Measurements from ENCODE around the gene TMPRSS3.

TMPRSS3 gene

DNA sequence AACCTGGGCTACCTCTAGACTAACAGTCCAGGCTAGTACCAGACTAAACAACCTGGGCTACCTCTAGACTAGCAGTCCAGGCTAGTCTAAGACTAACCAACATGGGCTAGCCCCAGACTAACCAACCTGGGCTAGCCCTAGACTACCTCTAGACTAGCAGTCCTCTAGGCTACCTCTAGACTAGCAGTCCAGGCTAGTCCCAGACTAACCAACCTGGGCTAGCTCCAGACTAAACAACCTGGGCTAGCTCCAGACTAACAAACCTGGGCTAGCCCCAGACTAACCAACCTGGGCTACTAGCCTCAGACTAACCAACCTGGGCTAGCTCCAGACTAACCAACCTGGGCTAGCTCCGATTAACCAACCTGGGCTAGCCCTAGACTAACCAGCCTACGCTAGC is 47.1 kb downstream of the TMPRSS3 start:
- DNase-seq = no peak

DNA sequence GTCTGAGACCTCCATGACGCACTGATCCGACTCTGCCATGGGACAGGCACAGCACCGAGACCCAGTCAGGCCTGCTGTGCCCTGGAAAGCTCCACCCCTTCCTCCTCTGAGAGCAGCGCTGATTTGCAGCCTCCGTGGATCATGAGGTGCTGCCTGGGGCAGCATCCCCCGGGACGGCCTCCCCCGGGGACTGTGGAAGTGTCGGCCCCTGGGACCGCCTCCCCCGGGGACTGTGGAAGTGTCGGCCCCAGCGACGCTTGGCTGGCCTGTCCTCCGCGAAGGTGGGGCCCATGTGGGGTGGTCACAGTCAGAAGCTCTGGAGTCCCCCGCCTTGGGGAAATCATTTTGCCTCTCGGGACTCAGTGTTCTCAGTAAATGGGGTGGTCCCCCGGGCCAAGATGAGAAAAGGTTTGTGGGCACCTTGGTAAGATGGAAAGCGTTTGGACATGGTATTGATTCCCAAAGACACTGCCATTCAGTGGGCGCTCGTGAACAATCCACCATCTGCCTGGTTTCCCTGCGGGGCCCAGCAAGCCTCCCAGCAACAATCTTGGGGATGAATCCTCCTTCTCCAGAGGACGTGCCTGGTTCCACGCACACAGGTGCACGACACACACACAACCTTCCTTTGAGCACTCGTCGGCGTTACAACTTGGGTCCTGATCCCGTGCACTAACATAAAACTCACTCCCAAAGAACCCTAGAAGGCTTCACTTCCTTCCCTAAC is 48.1 kb downstream of the TMPRSS3 start:
- no peak for DNase-seq

DNA sequence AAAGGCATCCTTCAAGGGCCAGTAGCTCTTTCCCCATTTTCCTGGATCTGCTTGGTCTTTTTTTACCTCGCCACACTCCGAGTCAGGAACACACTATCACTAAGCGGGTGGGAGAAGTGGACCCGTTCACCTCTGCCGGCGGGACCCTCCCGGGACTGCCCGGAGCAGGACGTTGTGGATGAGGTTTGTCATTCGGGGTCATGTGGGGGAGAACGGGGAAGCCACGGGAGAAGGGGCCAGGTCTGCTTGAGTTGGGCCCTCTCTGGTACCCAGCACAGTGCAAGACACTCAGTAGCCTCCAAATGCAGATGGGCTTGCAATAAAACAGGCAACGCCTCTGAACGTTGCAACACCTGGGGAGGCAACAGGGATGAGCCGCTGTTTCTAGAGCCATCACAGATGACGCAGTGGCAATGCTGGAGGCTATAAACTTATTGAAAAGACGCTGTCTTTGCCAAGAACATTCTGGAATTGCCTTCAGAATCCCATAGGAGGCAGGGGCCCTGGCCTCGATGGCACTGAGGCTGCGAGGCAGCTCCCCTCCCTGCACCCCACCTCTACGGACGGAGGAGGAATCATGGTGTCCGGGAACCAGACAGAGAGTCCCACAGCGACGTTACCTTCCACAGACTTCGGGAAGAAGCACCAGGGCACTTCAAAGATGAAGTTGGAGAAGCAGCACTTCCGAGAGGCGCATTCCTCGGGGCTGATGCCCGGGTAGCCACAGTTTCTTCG is 48.8 kb downstream of the TMPRSS3 start:
- DNase-seq = no peak

DNA sequence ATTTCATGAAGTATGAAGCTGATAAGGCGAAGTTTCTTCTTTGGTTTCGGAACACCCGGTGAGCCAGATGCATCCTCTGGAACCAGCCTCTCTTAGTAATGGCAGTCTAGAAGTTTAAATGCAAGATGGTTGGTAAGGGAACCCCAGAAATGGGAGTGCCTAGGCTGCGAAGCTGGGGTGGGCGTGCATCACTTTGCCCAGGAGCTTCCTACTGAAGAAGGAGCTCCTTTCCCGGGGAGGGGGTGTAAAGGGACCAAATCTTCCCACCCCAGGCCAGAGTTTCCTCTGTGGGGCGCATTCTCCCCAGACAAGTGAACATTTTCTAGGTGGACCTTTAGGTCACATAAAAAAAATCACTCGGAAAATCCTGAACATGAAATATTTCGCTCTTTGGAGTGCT is 49.4 kb downstream of the TMPRSS3 start:
- DNase-seq = no peak

DNA sequence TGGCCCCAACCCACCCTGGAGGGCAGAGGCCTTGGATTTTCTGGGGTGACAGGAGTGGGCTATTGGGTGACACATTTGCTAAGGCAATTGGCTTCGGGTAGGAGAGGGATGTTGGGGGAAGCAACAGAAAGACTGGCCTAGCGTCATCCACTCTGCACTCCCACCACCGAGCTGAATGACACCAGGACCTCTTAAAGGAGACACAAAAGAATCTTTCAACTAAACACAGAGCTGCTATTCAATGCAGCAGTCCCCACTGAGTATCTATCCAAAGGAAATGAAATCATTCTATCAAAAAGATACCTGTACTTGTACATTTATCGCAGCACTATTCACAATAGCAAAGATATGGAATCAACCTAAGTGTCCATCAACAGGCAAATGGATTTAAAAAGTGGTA is 51.2 kb downstream of the TMPRSS3 start:
- no peak for DNase-seq

DNA sequence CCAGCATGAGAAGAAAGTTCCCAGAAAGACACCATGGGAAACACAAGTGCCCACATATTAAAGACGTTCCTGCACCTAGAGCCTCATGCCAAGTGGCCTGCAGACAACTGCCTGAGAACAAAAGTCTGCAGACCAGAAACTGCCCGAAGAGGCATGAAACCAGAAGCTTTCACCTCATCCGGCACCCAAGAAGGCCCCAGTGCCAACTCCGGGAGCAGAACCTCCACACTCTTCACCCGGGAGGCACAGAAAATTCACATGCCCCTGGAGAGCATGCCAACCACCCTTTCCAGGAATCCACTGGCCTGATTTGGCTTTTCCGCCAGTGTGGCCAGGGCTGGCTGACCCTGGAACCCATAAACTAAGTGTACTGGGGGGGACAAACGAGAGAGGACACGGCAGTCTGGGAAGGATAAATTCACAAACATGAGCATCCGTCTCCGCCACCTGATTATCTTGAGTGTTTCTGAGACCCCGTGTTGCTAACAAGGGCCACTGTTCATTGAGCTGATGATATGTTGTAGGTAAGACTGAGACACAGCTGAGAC is 51.8 kb downstream of the TMPRSS3 start:
- no peak for DNase-seq

DNA sequence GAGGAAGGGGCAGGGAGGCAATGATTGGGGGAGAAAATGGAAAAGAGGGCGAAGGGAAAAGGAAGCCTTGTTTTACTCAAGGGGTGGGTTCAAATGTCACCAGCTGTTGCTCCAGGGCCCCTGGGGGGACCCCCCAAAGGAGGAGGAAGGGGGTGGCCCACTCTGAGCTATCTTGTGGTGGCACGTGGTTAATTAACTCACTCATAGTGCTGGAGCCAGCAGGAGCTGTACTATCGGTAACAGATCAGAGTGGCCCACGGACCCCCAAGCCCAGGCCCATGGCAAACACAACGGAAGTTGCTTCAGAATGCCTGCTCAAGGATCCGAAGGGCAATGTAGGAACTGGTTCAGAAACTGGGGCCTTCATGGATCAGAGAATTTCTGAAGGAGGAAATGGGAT is 52.3 kb downstream of the TMPRSS3 start:
- DNase-seq = no peak

DNA sequence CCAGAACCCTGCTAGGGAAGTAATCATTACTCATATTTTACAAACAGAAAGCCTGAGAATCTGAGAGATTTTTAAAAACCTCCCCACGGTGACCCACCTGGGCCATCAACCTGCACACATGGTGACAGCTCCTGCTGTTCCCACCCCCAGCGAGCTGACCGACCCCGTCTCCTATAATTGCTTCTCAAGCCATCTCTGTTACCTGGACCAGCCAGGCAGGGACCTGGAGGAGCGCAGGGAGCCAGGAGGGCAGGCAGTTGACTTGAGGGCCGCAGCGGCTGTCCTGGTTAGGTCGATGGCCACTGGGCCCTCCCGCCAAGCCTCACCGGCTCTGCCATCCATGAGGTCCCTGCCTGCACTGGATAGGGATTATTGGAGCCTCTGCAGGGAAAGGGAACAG is 52.8 kb downstream of the TMPRSS3 start:
- DNase-seq = no peak

DNA sequence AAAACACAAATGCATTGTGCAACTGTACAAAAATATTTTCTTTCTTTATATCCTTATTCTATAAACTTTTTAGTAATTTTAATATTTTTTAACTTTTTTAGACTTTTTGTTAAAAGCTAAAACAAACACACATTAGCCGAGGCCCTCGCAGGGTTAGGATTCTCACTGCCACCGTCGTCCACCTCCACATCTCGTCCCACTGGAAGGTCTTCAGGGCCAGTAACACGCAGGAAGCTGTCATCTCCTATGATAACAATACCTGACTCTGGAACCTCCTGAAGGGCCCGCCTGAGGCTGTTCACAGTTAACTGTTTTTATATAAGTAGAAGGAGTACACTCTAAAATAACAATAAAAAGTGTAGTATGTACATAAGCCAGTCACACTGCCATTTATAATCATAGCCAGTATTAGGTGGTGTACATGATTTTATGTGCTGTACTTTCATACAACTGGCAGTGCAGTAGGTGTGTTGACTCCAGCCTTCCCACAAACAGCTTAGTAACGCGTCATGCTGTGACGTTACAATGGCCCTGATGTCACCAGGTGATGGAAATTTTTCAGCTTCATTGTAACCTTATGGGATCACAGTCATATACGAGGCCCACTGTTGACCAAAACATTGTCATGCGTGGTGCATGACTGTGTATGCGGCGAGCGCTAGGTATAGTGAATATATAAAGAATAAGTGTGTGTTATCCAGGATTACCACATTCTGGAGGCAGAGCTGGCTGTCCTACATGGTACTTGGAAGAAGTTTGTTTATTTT is 53.9 kb downstream of the TMPRSS3 start:
- DNase-seq = no peak

DNA sequence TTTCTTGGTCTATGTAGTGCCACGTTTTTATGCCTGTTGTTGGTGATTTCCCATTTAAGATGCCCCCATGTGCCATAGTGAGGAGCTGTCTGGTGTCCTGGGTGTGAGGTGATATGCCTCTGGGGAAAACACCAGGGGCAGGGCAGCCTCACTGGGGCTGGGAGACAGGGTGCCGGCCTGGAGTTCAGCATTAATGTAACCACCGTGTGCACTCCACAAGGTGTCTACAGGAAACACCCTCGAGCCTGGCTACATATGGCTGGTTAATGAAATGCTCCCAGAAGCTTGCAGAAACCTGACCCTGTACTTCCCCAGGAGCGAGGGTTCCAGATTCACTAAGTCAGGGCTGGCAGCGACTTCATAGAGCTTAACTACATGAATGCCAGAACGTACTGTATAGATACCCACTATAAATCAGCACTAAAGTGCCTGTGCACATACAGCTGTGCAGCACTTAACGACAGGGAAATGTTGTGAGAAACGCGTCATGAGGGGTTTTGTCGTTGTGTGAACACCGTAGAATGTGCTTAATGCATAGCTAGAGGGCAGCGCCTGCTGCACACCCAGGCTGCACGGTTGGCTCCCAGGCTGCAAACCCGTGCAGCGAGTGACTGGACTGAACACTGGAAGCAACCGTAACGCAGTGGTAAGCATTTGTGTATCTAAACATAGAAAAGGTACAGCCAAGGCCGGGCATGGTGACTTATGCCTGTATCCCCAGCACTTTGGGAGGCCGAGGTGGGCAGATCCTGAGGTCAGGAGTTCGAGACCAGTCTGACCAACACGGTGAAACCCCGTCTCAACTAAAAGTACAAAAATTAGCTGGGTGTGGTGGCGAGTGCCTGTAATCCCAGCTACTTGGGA is 55.4 kb downstream of the TMPRSS3 start:
- DNase-seq = no peak

DNA sequence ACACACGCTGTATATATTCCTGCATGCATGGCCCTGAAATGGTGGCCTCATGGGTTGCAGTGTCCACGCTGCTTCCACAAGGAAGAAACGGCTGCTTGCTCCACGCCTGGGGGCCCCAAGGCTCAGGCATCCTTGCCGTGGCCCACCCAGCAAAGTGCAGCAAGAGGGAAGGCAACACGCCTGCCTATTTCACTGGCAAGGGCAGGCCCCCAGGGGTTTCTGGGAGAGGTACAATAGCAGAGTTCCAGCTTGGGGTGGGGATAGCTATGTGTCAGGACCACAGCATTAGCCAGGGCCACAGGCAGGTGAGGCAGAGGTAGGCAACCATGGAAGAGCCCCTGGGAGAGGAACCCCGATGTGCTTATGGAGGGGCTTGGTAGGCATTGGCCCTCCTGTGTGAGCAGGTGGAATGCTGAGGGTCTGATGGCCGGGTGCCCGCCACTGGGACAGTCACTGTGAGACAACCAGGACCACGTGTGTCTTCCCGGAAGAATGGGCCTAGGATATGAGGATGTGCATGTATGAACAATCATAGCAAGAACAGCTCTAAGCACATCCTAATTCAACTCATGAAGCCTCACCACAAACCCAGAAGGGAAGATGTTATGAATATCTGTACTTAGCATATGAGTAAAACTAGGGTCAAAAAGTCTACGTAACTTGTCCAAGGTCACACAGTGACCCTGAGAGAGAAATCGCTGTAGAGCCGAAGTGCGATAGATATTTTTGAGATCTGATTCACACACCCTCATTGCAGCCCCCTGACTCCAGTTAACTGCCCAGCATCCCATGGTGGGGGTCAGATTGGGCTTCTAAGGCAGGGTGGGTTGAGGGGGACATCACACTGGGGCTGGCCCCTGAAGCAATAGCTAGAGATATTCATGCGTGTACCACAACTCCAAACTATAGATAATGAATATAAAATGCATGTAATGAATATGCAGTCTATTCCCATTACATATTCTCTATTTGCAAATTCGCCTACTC is 56.8 kb downstream of the TMPRSS3 start:
- DNase-seq = no peak

DNA sequence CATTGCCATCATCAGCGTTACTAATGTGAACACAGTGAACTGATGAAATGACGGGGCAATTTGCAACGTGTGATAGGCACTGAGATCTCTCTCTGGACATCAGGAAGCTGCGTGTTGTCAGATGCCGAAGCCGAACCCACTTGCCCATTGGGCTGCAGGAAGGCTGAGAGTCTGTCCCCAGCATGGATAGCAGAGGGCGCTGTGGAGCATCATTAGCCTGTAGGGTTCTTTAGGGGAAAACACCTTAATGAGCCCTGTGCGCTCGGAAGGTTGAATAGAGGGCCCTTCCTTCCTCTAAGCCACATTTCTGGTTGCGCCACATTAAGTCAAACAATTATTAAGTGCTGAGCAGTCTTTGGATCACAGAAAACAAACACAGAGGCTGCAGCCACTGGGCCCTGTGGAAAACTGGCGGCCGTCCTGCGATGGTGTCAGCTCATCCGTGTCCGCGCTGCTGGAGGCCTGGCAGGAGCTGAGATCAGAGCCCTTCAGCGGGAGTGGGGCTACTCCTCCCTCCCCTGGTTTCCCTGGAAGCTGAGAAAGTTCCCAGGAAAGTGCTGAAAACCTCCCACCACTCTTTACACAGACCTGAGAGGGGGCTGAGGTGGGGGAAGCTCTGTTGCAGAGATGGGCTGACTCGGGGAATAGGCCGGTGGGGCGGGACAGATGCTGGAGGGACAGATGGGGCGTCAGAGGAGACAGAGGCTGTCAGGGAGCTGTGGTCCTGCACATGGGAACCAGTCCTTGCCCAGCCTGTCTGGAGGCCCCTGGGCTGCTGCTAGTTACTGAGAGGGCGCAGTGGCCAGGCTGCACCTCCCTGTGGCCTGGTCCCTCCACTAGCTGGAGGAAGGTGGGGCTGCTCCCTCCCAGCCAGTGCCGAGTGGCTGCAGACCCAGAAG is 57.8 kb downstream of the TMPRSS3 start:
- DNase-seq = peak; percentile 32

DNA sequence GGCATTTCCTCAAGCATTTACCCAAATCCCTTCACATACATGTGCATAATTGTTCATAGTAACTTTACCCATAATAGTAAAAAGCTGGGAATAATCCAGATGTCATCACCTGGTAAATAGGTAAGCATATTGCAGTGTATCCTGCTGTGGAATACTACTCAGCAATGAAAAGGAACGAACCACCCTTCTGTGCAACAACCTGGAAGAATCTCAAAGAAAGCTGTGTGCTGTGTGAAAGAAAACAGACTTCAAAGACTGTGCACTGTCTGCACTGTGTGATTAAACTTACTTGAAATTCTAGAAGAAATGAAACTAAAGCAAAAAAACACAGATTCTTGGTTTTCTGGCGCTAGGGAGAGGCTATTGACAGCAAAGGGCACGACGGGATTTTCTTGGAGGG is 58.6 kb downstream of the TMPRSS3 start:
- no peak for DNase-seq

DNA sequence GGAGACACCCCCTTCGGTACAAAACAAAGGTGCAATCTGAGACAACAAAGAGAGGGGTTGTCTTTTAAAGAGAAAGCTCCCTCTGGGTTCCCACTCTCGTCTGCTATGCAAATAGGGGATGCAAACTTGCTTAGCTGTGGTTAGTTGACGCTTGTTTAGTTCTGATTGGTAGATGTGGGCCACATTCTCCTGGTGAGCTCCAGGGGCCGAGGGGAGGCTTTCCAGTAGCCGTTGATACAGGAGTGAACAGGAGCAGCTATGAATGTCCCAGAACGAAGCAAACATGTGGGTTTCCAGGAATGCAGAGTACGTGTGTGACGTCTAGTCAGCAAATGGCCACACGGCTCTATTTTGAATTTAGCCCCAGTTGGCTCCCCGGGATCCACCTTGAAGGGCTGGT is 59.8 kb downstream of the TMPRSS3 start:
- DNase-seq = no peak

DNA sequence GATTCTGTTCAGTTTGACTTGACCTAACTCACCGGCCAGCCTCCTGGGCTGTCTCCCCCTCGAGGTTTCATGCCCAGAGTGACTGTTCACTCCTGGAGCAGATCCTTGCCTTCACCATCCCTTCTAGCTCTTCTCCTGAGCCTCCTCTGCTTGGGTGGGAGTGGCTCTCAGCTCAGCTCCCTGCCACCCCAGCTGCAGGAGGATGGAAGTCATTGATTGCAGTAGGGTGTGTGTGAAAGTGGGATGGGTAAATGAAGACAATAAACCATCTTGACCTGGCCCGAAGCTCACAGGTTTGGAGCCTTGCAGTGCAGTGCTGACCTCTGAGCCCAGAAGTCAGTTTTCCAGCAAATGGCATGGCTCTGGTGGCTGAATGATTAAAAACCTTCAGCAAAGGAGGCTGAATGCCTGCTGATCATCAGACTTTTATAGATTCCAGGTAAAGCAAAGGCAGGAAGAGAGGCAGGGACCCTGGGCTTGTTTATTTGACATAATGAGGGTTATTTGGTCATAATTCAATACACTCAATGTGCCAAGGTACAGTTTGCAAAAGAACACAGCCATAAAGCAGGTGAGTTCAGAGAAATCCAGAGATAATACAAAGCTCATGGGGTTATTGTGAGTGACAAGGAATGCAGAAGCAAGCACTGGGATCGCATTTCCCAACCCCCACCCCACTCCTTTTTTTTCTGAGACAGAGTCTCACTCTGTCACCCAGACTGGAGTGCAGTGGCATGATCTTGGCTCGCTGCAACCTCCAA is 63.1 kb downstream of the TMPRSS3 start:
- DNase-seq = no peak

DNA sequence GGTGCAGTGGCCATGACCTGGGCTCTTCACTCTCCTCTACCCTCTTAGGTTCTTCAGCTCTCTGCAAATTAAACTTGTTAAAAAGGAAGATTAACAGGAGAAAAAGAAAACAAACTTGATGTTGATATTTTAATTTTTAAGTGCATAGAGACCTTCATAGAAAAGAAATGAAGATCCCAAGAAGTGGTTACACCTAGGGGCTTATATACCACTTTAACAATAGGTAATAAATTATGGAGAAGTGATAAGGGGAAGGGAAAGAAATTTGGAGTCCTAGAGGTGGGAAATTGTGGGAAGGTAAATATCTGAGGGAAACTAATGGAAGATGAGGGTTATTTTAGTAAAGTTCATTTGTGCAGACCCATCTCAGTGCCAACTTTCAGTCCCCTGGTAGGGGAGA is 64.2 kb downstream of the TMPRSS3 start:
- DNase-seq = no peak

DNA sequence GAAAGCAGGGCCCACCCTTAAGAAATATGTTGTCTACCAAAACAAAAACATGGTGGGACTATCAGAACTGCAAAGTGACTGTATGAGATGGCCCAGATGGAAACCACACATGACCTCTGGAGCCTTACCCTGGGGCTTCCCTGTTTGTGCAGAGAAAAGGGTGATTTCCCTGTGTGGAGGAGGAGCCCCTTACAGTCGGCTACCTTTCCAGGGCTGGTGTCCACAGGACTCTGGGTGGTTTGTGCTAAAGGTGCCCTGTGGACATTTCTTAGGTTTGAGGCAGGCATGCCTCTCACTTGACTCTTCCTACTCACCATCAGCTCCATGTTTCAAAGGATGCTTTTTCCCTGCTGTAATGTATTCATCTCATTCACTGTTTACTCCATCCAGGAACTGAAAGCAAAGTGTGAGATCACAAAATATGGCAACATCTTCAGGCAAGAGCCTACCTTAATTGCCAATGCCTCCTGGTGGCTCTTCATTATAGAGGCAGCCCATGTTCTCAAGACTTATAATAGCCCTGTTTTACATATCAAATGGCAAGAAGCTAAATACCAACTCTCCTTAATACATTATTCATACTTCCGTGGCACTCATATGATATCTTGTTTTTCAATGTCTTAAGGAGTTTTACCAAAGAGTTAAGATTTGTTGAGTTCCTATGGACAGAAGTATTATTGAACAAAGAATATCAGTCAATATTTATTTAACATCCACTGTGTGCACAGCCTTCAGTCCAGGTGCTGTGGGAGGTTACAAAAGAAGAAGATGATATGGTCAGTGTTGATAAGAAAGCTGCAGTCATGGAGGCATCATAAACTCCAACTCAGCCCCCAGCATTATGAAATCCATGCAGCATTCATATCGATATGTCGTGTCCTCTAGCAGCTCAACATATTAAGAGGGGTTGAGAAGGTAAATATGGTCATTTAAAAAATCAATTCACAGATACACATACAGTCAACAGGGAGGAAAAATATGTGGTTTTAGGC is 65.2 kb downstream of the TMPRSS3 start:
- no peak for DNase-seq

DNA sequence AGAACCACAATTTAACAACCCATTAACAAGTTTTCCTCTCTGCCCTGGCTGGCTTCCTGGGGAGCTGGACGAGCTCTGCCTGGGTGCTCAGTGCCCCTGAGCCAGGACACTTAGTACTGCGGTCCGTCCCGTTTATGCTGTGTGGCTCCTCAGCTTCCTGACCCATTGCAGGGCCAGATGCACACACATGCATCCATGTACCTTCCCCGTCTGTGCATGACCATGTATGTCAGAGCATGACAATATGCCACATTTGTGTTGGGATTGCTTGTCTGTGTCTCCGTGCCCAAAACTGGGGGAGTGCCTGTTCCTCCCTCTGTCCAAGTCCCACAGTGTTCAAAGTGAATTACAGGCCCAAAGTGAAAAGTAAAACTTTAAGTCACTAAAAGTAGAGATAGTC is 71.0 kb downstream of the TMPRSS3 start:
- DNase-seq = no peak

Data from NCI-H1105 treated with DMSO at 0.1 percent for 48 hours (cell line).